Loucy (cell line): ENCODE results near the gene ADGRF3.
A peak's percentile ranks its signal among the peaks of the same experiment; 100 is the strongest.

Experiments used
- H2AFZ ChIP-seq: fragments of 200-600 bp; sonication (generic); 2 replicates; pipeline ENCODE4 v1.6.0; 2016; ENCODE audit warnings: antibody characterized with exemption, mild to moderate bottlenecking, low read length, moderate library complexity
- H3F3A ChIP-seq: fragments of 200-600 bp; 2 replicates; pipeline ENCODE4 v1.6.0; 2016; ENCODE audit warnings: antibody characterized with exemption, low read depth, mild to moderate bottlenecking
- H3K27me3 ChIP-seq: fragments of 200-600 bp; sonication (generic); 2 replicates; pipeline ENCODE4 v1.6.1; 2014; ENCODE audit warnings: low read length, mild to moderate bottlenecking; ENCODE audit not compliant: insufficient read depth, poor library complexity, severe bottlenecking
- H3K36me3 ChIP-seq: fragments of 200-600 bp; sonication (generic); 2 replicates; pipeline ENCODE4 v1.6.1; 2016; ENCODE audit warnings: low read length; ENCODE audit not compliant: insufficient read depth
- H3K4me1 ChIP-seq: fragments of 200-600 bp; sonication (generic); 2 replicates; pipeline ENCODE4 v1.5.1; 2014; ENCODE audit warnings: low read length, mild to moderate bottlenecking; ENCODE audit not compliant: insufficient read depth, poor library complexity, severe bottlenecking
- H3K4me2 ChIP-seq: fragments of 200-600 bp; sonication (generic); 2 replicates; pipeline ENCODE4 v1.6.0; 2014; ENCODE audit warnings: antibody characterized with exemption, low read length, low read depth, mild to moderate bottlenecking; ENCODE audit not compliant: poor library complexity, severe bottlenecking
- H3K4me3 ChIP-seq: fragments of 200-600 bp; sonication (generic); 2 replicates; pipeline ENCODE4 v1.5.1; 2014; ENCODE audit warnings: low read length, mild to moderate bottlenecking, mixed read lengths; ENCODE audit not compliant: poor library complexity, severe bottlenecking
- H3K79me2 ChIP-seq: fragments of 200-600 bp; sonication (generic); 2 replicates; pipeline ENCODE4 v1.6.1; 2014; ENCODE audit warnings: low read length; ENCODE audit not compliant: insufficient read depth
- H3K9ac ChIP-seq: fragments of 200-600 bp; sonication (generic); 2 replicates; pipeline ENCODE4 v1.6.0; 2014; ENCODE audit warnings: mild to moderate bottlenecking, low read depth, low read length, moderate library complexity; ENCODE audit not compliant: poor library complexity, severe bottlenecking
- H3K9me2 ChIP-seq: fragments of 200-600 bp; sonication (generic); replicated peaks from 2 replicates; pipeline ENCODE4 v1.6.1; 2016; ENCODE audit warnings: low read depth, low read length, mixed read lengths
- H3K9me3 ChIP-seq: fragments of 200-600 bp; sonication (generic); 2 replicates; pipeline ENCODE4 v1.6.1; 2014; ENCODE audit warnings: mild to moderate bottlenecking, antibody characterized with exemption, low read length, low read depth; ENCODE audit not compliant: insufficient read depth
- H4K20me1 ChIP-seq: fragments of 200-600 bp; sonication (generic); 2 replicates; pipeline ENCODE4 v1.6.0; 2014; ENCODE audit warnings: antibody characterized with exemption, low read length, mild to moderate bottlenecking; ENCODE audit not compliant: insufficient read depth, poor library complexity, severe bottlenecking
- CTCF ChIP-seq: fragments of 200-600 bp; sonication (generic); conservative IDR thresholded peaks from 2 replicates; pipeline ENCODE4 v1.5.1; 2014; ENCODE audit warnings: mild to moderate bottlenecking, antibody characterized with exemption, low read length
- EZH2phosphoT487 ChIP-seq: fragments of 200-600 bp; IDR thresholded peaks from 2 replicates; pipeline ENCODE4 v1.6.1; 2018; ENCODE audit warnings: antibody characterized with exemption, mild to moderate bottlenecking, moderate library complexity, borderline replicate concordance

The ADGRF3 gene

GRCh38 chr2:26299471-26300101, 47.0 kb downstream of the ADGRF3 start:
- peak overlapping the region; percentile 98 for H2AFZ ChIP-seq
- no peaks in the 10 kb centered on the region for H4K20me1 ChIP-seq
- no peaks in the 10 kb centered on the region for H3K9me2 ChIP-seq
- H3K9me3 ChIP-seq: no peaks in the 10 kb centered on the region
- no peaks in the 10 kb centered on the region for H3K36me3 ChIP-seq
- TF ChIP-seq EZH2phosphoT487 (no peak), CTCF (no peak)
- no peaks in the 10 kb centered on the region for H3K27me3 ChIP-seq
- no peaks in the 10 kb centered on the region for H3F3A ChIP-seq
- peak overlapping the region; percentile 64 for H3K9ac ChIP-seq
- peak overlapping the region; percentile 85 for H3K4me2 ChIP-seq
- H3K79me2 ChIP-seq: no peaks in the 10 kb centered on the region
- peaks cover 18% of the 10 kb centered on the region for H3K4me1 ChIP-seq
- peak overlapping the region; percentile 77 for H3K4me3 ChIP-seq

- Histone ChIP-seq H3K27me3 (no peaks in the 10 kb centered on the region), H3K4me3 (peak overlapping the region; percentile 77), H3K36me3 (no peaks in the 10 kb centered on the region), H3K4me2 (peak overlapping the region; percentile 85), H4K20me1 (no peaks in the 10 kb centered on the region), H3F3A (no peaks in the 10 kb centered on the region), H2AFZ (peak overlapping the region; percentile 98), H3K9ac (peak overlapping the region; percentile 64), H3K9me3 (no peaks in the 10 kb centered on the region), H3K4me1 (peaks cover 18% of the 10 kb centered on the region), H3K9me2 (no peaks in the 10 kb centered on the region), H3K79me2 (no peaks in the 10 kb centered on the region)
- TF ChIP-seq EZH2phosphoT487: no peak
- TF ChIP-seq CTCF: no peak
Measured at GRCh38 chr2:26298638-26299393, 47.8 kb downstream of the ADGRF3 start.

GRCh38 chr2:26298286-26298637, 48.3 kb downstream of the ADGRF3 start:
- no peaks in the 10 kb centered on the region for H3K36me3 ChIP-seq
- no peak overlapping the region for H3K4me3 ChIP-seq
- H3K79me2 ChIP-seq: no peaks in the 10 kb centered on the region
- no peak overlapping the region for H3K9ac ChIP-seq
- no peaks in the 10 kb centered on the region for H3K9me3 ChIP-seq
- H3K27me3 ChIP-seq: no peaks in the 10 kb centered on the region
- H3F3A ChIP-seq: no peaks in the 10 kb centered on the region
- 0 out of 2 replicates have a peak overlapping the region, but pooled peaks have one; percentile 98 for H2AFZ ChIP-seq
- peaks cover 18% of the 10 kb centered on the region for H3K4me1 ChIP-seq
- no peaks in the 10 kb centered on the region for H4K20me1 ChIP-seq
- H3K9me2 ChIP-seq: no peaks in the 10 kb centered on the region
- TF ChIP-seq EZH2phosphoT487 (no peak), CTCF (no peak)
- H3K4me2 ChIP-seq: no peak overlapping the region
